HG03521 (cell line): ENCODE data around the gene IL17B.
"Not testable (repeated sequence)": the region's sequence is repeated elsewhere in the genome, so short reads cannot be mapped to it uniquely, and the experiment has no call there.

Experiments used
- ATAC-seq: cut with Tn5 transposase; IDR thresholded peaks from one replicate; pipeline ENCODE4 v1.9.1; 2021; ENCODE audit warnings: mild to moderate bottlenecking, moderate library complexity; ENCODE audit not compliant: unreplicated experiment

IL17B gene

GRCh38 chr5:149403923-149404745 is 25.0 kb upstream of the IL17B start:
- no peak for ATAC-seq

DNA sequence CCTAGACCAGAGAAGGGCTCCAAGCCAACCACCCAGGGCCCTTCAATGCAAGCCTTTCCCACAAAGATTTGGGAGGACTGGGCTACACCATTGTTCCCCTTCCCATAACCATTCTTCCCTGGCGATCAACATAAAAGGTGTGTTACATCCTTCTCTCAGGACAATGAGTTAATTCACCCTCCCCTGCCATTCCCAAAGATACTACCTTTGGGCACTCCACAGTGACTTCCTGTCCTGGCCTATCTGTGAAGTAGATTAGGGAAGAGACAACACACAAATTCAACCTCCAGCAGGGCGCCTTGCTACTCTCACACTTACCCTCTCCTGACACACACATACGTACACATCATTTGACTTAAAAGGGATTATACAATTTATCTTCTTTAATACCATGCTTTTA is 23.2 kb upstream of the IL17B start:
- ATAC-seq = no peak

DNA sequence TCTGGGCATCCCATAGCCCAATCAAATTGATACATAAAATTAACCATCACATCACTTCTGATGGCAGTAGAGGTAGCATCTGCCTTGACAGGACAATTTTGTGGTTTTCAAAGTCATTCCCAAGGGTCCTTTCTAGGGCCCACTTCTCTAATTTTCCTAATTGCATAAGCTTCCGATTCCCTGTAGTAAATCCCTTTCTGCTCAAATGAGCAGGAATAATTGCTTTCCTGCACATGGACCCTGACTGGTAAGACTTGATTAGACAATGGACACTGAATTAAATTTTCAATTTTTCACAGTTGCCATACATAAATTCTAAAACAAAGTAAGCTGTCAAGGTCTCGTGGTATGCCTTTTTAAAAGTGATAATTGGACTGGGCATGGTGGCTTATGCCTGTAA is 22.0 kb upstream of the IL17B start:
- no peak for ATAC-seq

DNA sequence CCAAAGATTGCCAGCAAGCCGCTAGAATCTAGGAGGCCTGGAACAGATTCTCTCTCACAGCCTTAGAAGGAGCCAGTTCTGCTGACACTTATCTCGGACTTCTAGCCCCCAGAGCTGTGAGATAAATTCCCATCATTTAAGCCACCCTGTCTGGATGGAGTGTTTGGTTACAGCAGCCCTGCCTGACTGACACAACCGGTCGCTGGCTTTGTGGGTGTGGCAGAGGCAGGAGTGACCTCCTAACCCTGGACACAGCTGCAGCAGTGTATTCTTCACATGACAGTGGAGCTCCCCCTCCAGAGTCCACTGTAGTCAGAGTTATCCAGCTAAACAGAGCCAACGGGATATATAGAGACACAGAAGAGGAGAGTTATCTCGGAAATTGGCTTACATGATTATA is 21.2 kb upstream of the IL17B start:
- ATAC-seq = no peak

DNA sequence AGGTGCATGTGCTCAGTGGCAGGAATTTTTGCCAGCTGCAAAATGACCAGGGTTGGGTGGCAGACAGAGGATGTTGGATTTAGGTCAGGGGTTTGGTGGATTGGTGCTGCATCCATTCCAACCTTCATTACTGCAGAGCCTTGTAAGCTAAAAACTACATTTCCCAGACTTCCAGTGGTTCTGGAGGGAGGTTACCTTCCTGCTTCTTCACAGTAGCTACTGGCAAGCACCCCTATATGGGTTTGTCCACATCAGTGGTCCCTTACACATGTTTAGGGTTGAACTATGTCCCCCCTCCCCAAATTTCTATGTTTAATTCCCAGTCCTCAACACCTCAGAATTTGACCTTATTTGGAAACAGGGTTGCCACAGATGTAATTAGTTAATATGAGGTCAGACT is 20.7 kb upstream of the IL17B start:
- ATAC-seq = no peak

GRCh38 chr5:149398747-149399266 is 19.7 kb upstream of the IL17B start:
- not testable (repeated sequence) for ATAC-seq

DNA sequence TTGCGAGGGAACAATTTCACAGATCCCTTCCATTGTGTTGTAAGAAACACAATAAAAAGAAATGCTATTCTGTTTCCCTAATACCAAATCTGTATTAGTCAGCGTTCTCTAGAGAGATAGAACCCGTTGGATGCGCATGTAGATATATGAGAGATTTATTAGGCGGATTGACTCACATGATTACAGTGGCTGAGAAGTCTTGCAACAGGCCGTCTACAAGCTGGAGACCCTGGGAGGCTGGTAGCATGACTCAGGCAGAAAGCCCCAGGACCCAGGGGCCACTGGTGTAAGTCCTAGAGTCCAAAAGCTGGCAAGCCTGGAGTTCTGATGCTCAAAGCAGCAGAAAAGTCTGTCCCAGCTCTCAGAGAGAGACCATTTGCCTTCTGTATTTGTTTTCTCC is 18.4 kb upstream of the IL17B start:
- no peak for ATAC-seq

DNA sequence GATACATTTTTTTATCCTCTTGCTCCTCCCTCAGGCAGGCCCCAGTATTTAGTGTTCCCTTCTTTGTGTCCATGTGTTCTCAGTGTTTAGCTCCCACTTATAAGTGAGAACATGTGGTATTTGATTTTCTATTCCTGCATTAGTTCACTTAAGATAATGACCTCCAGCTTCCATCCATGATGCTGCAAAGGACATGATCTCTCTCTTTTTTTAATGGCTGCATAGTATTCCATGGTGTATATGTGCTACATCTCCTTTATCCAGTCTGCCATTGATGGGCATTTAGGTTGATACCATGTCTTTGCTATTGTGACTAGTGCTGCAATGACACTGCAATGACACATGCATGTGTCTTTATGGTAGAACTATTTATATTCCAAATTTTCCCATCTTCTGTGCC is 15.9 kb upstream of the IL17B start:
- ATAC-seq = not testable (repeated sequence)

- ATAC-seq = no peak
Observed at GRCh38 chr5:149392718-149393117, 13.6 kb upstream of the IL17B start.

DNA sequence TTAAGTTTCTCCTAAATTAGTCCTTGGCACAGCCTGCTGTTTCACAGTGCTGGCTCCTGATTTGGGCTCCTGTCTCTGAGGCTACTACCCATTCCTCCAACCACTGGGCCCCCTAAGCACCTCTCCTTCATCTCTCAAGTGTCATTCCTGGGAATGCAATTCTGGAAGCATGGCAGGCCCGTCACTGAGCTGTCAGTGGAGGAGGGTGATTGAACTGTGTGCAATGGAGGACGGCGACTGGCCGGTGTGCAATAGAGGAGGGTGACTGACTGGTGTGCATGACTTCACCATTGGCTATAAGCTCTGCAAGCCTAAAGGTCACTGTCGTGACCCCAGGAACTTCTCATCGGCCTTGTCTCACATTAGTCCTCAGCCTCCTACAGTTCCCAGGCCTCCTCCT is 12.4 kb upstream of the IL17B start:
- ATAC-seq = no peak

DNA sequence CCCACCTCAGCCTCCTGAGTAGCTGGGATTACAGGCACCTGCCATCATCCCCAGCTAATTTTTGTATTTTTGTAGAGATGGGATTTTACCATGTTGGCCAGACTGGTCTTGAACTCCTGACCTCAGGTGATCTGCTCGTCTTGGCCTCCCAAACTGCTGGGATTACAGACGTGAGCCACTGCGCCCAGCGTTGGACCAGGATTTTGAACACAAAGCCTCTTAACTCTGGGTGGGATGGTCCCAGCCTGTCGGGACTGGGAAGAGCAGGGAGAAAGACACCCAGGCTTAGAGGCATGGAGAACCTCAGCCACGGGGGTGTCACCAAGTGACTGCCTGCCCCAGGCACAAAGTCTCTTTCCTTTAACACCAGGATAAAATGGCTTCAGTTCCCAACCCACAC is 12.0 kb upstream of the IL17B start:
- not testable (repeated sequence) for ATAC-seq

- ATAC-seq = no peak
Observed at GRCh38 chr5:149389552-149390495, 10.7 kb upstream of the IL17B start.

GRCh38 chr5:149388498-149389190 is 9.6 kb upstream of the IL17B start:
- ATAC-seq = no peak

- ATAC-seq = no peak
Observed at GRCh38 chr5:149387982-149388381, 8.9 kb upstream of the IL17B start.

DNA sequence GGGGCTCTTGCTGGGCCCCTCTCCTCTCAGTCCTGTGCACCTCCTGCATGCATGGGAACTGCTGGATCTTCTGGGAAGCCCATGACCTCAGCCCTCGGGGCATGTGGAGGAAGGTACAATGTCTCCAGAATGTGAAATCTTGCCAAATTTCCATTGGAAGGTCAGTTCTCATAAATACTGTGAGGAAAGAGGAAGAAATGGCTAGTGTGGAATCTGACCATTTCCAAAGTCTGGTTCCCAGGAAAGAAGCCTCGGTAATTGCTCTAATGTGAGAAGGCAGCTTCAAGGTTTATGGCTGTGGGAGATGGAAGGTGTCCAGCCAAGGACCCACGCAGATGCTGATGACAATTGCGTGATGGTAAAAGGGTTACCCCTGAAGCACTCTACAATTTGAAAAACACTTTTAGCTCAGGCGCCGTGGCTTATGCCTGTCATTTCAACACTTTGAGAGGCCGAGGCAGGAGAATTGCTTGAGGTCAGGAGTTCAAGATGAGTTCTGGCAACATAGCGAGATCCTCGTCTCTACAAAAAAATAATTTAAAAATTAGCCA is 8.1 kb upstream of the IL17B start:
- no peak for ATAC-seq

GRCh38 chr5:149386166-149386565 is 7.1 kb upstream of the IL17B start:
- no peak for ATAC-seq

DNA sequence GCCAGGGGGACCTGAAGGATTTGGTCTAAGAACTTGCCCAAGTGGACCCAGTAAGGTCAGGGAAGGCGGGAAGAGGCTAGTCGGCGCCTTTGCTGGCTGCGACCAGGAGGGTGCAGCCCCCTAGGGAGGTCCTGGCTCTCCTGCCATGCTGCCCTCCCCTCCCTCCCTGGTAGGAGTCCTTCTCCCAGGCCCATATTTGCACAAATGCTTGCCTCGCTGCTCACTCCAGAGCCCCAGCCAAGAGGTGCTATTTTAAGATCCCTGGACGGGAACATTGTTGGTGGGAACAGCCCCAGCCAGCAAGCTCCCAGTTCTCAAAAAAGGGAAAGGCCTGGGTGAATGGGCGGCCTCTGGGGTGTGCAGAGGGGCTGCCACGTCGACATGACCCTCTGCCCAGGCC is 4.3 kb upstream of the IL17B start:
- no peak for ATAC-seq

GRCh38 chr5:149382517-149383220 is 3.6 kb upstream of the IL17B start:
- no peak for ATAC-seq

DNA sequence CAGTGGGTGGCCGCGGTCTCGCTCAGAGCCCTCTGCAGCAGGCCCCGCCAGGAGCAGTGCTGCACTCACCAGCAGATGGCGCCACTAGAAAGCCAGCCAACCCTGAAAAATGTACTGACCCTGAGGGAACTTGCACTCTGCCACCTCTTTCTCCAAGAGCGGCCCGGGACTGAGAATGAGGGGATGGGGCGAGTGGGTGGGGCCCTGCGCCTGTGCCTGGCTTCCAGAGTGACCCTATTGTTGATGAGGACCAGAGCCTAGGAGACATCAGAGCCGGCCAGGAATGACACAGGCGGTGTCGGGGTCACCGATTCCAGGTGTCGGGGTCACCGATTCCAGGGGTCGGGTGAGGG is 2.9 kb upstream of the IL17B start:
- peak; percentile 82 for ATAC-seq

DNA sequence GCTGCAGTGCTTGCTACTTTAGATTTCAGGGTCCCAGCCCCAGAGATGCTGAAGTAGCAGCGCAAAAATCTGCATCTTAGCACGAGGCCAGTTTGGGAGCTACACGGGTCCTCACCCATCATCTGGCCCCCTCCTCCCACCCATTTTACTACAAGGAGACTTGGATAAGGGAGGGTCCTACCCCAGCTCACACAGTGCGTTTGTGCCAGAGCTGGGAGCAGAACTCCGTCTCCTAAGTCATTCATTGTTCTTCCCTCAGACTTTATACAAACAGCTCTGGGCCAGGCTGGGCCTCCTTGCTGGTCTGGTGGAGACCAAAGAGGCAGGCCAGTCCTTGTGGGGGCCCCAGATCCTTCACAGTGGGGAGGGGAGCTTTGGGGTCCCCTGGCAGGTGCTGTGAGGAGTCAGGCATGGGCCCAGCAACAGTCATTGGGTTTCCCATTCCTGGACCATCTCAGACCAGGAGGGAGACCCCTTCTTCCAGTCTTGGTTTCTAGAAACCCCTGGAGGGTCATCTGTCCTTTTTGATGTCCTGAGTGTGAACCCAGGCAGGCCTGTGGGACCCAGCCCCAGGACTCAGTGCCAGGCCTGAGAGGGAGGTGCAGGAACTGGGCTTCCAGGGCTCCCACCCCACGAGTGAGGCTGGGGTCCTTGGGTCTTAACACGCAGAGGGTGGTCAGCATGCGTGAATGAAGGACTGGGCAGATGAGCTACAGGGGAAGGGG is 2.3 kb upstream of the IL17B start:
- no peak for ATAC-seq
